MM.1S (cell line): ENCODE results near the gene PRODH2.

ENCODE experiments used
- DNase-seq: peaks from one replicate; pipeline ENCODE4 v3.0.0-alpha.2; 2015
- H2AFZ ChIP-seq: fragments of 300-600 bp; sonication (generic); 2 replicates; pipeline ENCODE4 v1.6.0; 2016; ENCODE audit warnings: antibody characterized with exemption, low read length
- H3F3A ChIP-seq: fragments of 300-600 bp; sonication (generic); 2 replicates; pipeline ENCODE4 v1.6.1; 2016; ENCODE audit warnings: mild to moderate bottlenecking, antibody characterized with exemption, low read length, moderate library complexity, mixed read lengths; ENCODE audit not compliant: insufficient read depth
- H3K27ac ChIP-seq: fragments of 300-600 bp; sonication (generic); 2 replicates; pipeline ENCODE4 v1.5.1; 2016; ENCODE audit warnings: mild to moderate bottlenecking, low read length
- H3K27me3 ChIP-seq: fragments of 300-600 bp; sonication (generic); replicated peaks from 2 replicates; pipeline ENCODE4 v1.6.0; 2016; ENCODE audit warnings: low read length; ENCODE audit not compliant: insufficient read depth
- H3K36me3 ChIP-seq: fragments of 300-600 bp; sonication (generic); replicated peaks from 2 replicates; pipeline ENCODE4 v1.6.1; 2016; ENCODE audit warnings: mild to moderate bottlenecking, low read length, mixed read lengths; ENCODE audit not compliant: insufficient read depth
- H3K4me1 ChIP-seq: fragments of 300-600 bp; sonication (generic); 2 replicates; pipeline ENCODE4 v1.6.1; 2016; ENCODE audit warnings: low read length, mixed read lengths
- H3K4me2 ChIP-seq: fragments of 300-600 bp; sonication (generic); 2 replicates; pipeline ENCODE4 v1.6.0; 2016; ENCODE audit warnings: low read depth, low read length
- H3K4me3 ChIP-seq: fragments of 300-600 bp; sonication (generic); 2 replicates; pipeline ENCODE4 v1.5.1; 2016; ENCODE audit warnings: low read length, mixed read lengths
- H3K79me2 ChIP-seq: fragments of 300-600 bp; sonication (generic); 2 replicates; pipeline ENCODE4 v1.6.1; 2016; ENCODE audit warnings: mixed run types, low read length, mixed read lengths
- H3K9ac ChIP-seq: fragments of 300-600 bp; sonication (generic); 2 replicates; pipeline ENCODE4 v1.6.1; 2016; ENCODE audit warnings: low read length, mixed read lengths
- H3K9me2 ChIP-seq: fragments of 300-600 bp; sonication (generic); replicated peaks from 2 replicates; pipeline ENCODE4 v1.6.1; 2016; ENCODE audit warnings: mild to moderate bottlenecking, low read length, mixed read lengths; ENCODE audit not compliant: insufficient read depth
- H3K9me3 ChIP-seq: fragments of 300-600 bp; sonication (generic); replicated peaks from 2 replicates; pipeline ENCODE4 v1.6.1; 2016; ENCODE audit warnings: mild to moderate bottlenecking, low read length, mixed read lengths; ENCODE audit not compliant: insufficient read depth
- H4K20me1 ChIP-seq: fragments of 300-600 bp; sonication (generic); 2 replicates; pipeline ENCODE4 v1.6.1; 2016; ENCODE audit warnings: mild to moderate bottlenecking, low read length, moderate library complexity, mixed read lengths; ENCODE audit not compliant: insufficient read depth
- EZH2 ChIP-seq: fragments of 300-600 bp; sonication (generic); optimal IDR thresholded peaks from 2 replicates; pipeline ENCODE3; 2017; ENCODE audit warnings: low read depth, mild to moderate bottlenecking, antibody characterized with exemption, low read length, mixed read lengths
- EZH2phosphoT487 ChIP-seq: fragments of 300-600 bp; sonication (generic); IDR thresholded peaks from 2 replicates; pipeline ENCODE4 v1.6.1; 2018; ENCODE audit warnings: antibody characterized with exemption, low read length
- TF ChIP-seq, protein P1 (sequence below): fragments of 300-600 bp; sonication (generic); IDR thresholded peaks from 2 replicates; pipeline ENCODE4 v1.5.1; 2016; ENCODE audit warnings: antibody characterized with exemption, low read length, mixed read lengths

The PRODH2 gene

GRCh38 chr19:35847911-35848310, 35.3 kb upstream of the PRODH2 start:
- no peak for DNase-seq
- Histone ChIP-seq H3K4me1 (no peaks in the 10 kb centered on the region), H3K27ac (no peak overlapping the region), H3K9me2 (no peaks in the 10 kb centered on the region), H3F3A (no peaks in the 10 kb centered on the region), H3K9ac (no peak overlapping the region), H3K79me2 (no peaks in the 10 kb centered on the region), H3K4me3 (no peak overlapping the region), H3K4me2 (no peak overlapping the region), H2AFZ (no peak overlapping the region), H3K27me3 (peaks cover 95% of the 10 kb centered on the region), H3K9me3 (no peaks in the 10 kb centered on the region), H3K36me3 (no peaks in the 10 kb centered on the region), H4K20me1 (no peaks in the 10 kb centered on the region)
- TF ChIP-seq EZH2phosphoT487 (no peak), EZH2 (no peak)
- TF ChIP-seq, protein P1, sequence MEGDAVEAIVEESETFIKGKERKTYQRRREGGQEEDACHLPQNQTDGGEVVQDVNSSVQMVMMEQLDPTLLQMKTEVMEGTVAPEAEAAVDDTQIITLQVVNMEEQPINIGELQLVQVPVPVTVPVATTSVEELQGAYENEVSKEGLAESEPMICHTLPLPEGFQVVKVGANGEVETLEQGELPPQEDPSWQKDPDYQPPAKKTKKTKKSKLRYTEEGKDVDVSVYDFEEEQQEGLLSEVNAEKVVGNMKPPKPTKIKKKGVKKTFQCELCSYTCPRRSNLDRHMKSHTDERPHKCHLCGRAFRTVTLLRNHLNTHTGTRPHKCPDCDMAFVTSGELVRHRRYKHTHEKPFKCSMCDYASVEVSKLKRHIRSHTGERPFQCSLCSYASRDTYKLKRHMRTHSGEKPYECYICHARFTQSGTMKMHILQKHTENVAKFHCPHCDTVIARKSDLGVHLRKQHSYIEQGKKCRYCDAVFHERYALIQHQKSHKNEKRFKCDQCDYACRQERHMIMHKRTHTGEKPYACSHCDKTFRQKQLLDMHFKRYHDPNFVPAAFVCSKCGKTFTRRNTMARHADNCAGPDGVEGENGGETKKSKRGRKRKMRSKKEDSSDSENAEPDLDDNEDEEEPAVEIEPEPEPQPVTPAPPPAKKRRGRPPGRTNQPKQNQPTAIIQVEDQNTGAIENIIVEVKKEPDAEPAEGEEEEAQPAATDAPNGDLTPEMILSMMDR: no peak

DNA sequence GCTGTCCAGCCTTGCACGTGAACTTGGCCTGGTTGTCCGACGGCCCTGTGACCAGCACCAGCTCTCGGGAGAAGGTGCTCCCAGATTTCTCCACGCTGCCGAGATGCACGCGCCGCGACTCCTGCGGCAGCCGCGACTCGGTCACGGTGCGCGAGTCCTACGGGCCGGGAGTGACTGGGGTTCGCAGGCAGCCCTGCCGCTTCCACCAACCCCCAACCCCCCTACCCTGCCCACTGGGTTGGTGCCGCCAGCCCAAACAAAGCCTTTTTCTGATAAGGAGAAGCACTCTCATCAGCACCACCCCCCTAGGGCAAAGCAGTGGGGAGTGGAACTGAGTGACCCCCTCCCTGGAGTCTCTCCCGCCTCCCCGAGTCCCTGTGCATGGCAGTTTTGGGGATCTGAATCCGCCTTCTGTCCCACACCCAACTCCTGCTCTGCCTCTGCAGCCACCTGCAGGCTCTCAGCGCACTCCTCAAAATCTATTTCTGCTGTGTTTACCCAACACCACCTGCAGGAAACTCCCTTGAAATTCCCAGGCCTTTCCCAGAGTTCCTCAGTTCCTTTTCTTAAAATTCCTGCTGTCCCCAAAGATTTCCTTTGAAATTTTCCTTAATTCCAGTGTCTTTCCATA, 33.5 kb upstream of the PRODH2 start:
- H2AFZ ChIP-seq: no peak overlapping the region

GRCh38 chr19:35845215-35846037, 32.8 kb upstream of the PRODH2 start:
- Histone ChIP-seq H3K9me3 (no peaks in the 10 kb centered on the region), H3K9ac (no peak overlapping the region), H2AFZ (no peak overlapping the region), H3K36me3 (no peaks in the 10 kb centered on the region), H3K9me2 (no peaks in the 10 kb centered on the region), H3K27ac (no peak overlapping the region), H3K27me3 (peaks cover 91% of the 10 kb centered on the region), H3K79me2 (no peaks in the 10 kb centered on the region), H3K4me2 (no peak overlapping the region), H4K20me1 (no peaks in the 10 kb centered on the region), H3K4me1 (no peaks in the 10 kb centered on the region), H3F3A (no peaks in the 10 kb centered on the region), H3K4me3 (no peak overlapping the region)
- DNase-seq: no peak
- TF ChIP-seq EZH2phosphoT487: no peak
- TF ChIP-seq, protein P1: no peak
- TF ChIP-seq EZH2: no peak

More for the DNA sequence above, 33.5 kb upstream of the PRODH2 start:
- Histone ChIP-seq H3K36me3 (no peaks in the 10 kb centered on the region), H3K4me2 (no peak overlapping the region), H3K27me3 (peaks cover 93% of the 10 kb centered on the region), H3K4me3 (no peak overlapping the region), H3K9ac (no peak overlapping the region), H3F3A (no peaks in the 10 kb centered on the region), H3K79me2 (no peaks in the 10 kb centered on the region), H3K9me2 (no peaks in the 10 kb centered on the region), H3K27ac (no peak overlapping the region), H3K4me1 (no peaks in the 10 kb centered on the region), H4K20me1 (no peaks in the 10 kb centered on the region), H3K9me3 (no peaks in the 10 kb centered on the region)
- no peak for DNase-seq
- TF ChIP-seq EZH2 (no peak), EZH2phosphoT487 (no peak)
- TF ChIP-seq, protein P1: no peak
